Activated CD8-positive, alpha-beta T cell treated with anti-CD3 and anti-CD28 coated beads, Interleukin-2, amount 10 ng/mL, durations not matched to agents 7 days and 5 days (primary cell): Measurements from ENCODE around the gene EIPR1. TPM values are rescaled to one million over a fixed set of nuclear protein-coding genes. Genes with fewer than 3 reads are reported as not detected.
"Not testable (repeated sequence)": the region's sequence is repeated elsewhere in the genome, so short reads cannot be mapped to it uniquely, and the experiment has no call there.

ENCODE experiments used
- ATAC-seq: fragments of 150-1000 bp; cut with Tn5 transposase; one replicate; pipeline ENCODE4 v1.10.0; 2021; ENCODE audit warnings: moderate library complexity
- CTCF ChIA-PET: fragments of 350-600 bp; sonication (Branson Sonifier 250); formaldehyde crosslinking; loops from one replicate; lab custom pipeline; 2021; ENCODE audit warnings: antibody characterized with exemption; lab: Charles Lee
- POLR2A ChIA-PET: fragments of 350-600 bp; sonication (Branson Sonifier 250); formaldehyde crosslinking; loops from one replicate; lab custom pipeline; 2021; ENCODE audit warnings: antibody characterized with exemption; lab: Charles Lee
- DNase-seq: peaks from one replicate; pipeline ENCODE4 v3.0.0-alpha.2; 2020
- H3K27ac Mint-ChIP-seq: one replicate; pipeline ENCODE4 v1.8.0; 2021; ENCODE audit warnings: mild to moderate bottlenecking, mixed read lengths
- H3K27me3 Mint-ChIP-seq: one replicate; pipeline ENCODE4 v1.8.0; 2021; ENCODE audit warnings: low read depth, mixed read lengths
- H3K36me3 Mint-ChIP-seq: one replicate; pipeline ENCODE4 v1.8.0; 2021; ENCODE audit warnings: low read depth, mixed read lengths
- H3K4me1 Mint-ChIP-seq: one replicate; pipeline ENCODE4 v1.8.0; 2021; ENCODE audit warnings: low read depth, mixed read lengths
- H3K4me3 Mint-ChIP-seq: one replicate; pipeline ENCODE4 v1.8.0; 2021; ENCODE audit warnings: mild to moderate bottlenecking, mixed read lengths
- H3K9me3 Mint-ChIP-seq: one replicate; pipeline ENCODE4 v1.8.0; 2022; ENCODE audit warnings: mixed read lengths; ENCODE audit not compliant: insufficient read depth
- total RNA-seq, 2 experiments: library from RNA; stranded (reverse); gene quantifications; one replicate each; pipeline ENCODE4 v1.2.3, GENCODE V29; 2021

EIPR1 gene
- total RNA-seq, 2 experiments from 2014 or later = 38.9 to 41.4 TPM

DNA sequence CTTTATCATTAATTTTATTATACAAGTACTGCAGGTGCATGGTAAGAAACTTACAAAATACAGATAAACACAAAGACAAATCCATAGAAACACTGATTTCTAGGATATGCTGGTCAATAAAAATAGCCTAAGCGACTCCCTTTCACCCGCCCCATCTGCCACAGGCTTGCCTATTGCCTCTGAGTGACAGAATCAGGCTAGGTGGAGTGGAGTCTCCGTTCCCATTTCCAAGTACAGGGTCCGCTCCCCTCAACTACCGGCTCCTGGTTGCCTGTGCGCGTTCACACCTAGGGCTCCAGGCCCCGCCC lies 1.7 kb upstream of the EIPR1 start:
- Mint-ChIP-seq H3K27me3 (no peaks in the 10 kb centered on the region), H3K9me3 (no peaks in the 10 kb centered on the region), H3K4me1 (peaks cover 44% of the 10 kb centered on the region), H3K27ac (peak overlapping the region; percentile 98), H3K4me3 (peak overlapping the region; percentile 96), H3K36me3 (peaks cover 27% of the 10 kb centered on the region)
- CTCF ChIA-PET = interaction anchor here (1.0 to 2.2 kb wide), 2 partner anchors 43 to 179 kb away, joined by 3 to 5 read pairs; partner anchors contain the start of gene RNASEH1
- DNase-seq (no peak), ATAC-seq (no peak)
- POLR2A ChIA-PET = interaction anchor here (0.6 to 1.6 kb wide), 5 partner anchors 11 to 176 kb away, joined by 3 to 5 read pairs (median 3); no protein-coding TSS in a partner anchor

DNA sequence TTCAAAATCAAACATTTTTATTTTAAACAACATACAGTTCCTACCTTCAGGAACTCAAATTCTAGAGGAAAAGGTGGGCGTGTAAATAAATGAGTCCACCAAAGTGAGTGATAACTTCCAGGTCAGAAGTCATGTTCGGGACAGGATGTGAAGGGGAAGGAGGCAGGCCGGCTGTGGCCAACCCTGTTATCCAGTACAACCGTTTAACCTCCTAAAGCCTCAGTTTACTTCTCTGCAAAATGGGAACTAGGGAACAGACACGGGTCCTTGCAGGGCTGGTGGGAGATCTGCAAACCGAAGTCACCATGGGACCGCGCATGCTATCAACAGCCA lies 373 bp downstream of the EIPR1 start:
- no peaks in the 10 kb centered on the region for H3K27me3 Mint-ChIP-seq
- ATAC-seq = peak; percentile 25
- CTCF ChIA-PET = interaction anchor here (1.4 kb wide), 1 partner anchor 275 kb away, joined by 3 read pairs; no protein-coding TSS in a partner anchor
- H3K27ac Mint-ChIP-seq = peak overlapping the region; percentile 98
- H3K36me3 Mint-ChIP-seq = peaks cover 20% of the 10 kb centered on the region
- peaks cover 41% of the 10 kb centered on the region for H3K4me1 Mint-ChIP-seq
- POLR2A ChIA-PET = interaction anchor here (0.6 to 1.6 kb wide), 4 partner anchors 181 to 276 kb away, joined by 3 to 11 read pairs (median 3); partner anchors contain the start of genes RNASEH1 and RPS7
- no peaks in the 10 kb centered on the region for H3K9me3 Mint-ChIP-seq
- DNase-seq = peak; percentile 66
- peak overlapping the region; percentile 96 for H3K4me3 Mint-ChIP-seq

DNA sequence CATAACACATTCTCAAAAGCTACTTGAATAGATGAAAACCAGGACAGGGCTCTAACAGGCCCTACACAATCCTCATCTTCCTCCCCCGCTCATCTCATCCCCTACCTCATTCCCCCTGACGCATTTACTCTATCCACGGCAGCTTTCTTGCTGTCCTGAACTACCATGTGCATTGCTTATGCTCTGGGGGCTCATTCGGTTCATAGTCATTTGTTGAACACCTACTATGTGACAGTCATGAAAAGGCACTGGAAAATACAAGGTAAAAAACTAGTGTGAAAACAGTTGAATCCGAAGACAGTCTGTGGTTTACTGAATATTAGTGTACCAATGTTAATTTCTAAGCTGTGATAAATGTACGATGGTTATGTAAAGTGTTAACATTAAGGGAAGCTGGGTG lies 797 bp downstream of the EIPR1 start:
- Mint-ChIP-seq H3K4me1 (peaks cover 41% of the 10 kb centered on the region), H3K27me3 (no peaks in the 10 kb centered on the region), H3K4me3 (peak overlapping the region; percentile 96), H3K27ac (peak overlapping the region; percentile 98), H3K36me3 (peaks cover 19% of the 10 kb centered on the region), H3K9me3 (no peaks in the 10 kb centered on the region)
- ATAC-seq (no peak), DNase-seq (no peak)
- ChIA-PET CTCF (no interaction called here), POLR2A (no interaction called here)

DNA sequence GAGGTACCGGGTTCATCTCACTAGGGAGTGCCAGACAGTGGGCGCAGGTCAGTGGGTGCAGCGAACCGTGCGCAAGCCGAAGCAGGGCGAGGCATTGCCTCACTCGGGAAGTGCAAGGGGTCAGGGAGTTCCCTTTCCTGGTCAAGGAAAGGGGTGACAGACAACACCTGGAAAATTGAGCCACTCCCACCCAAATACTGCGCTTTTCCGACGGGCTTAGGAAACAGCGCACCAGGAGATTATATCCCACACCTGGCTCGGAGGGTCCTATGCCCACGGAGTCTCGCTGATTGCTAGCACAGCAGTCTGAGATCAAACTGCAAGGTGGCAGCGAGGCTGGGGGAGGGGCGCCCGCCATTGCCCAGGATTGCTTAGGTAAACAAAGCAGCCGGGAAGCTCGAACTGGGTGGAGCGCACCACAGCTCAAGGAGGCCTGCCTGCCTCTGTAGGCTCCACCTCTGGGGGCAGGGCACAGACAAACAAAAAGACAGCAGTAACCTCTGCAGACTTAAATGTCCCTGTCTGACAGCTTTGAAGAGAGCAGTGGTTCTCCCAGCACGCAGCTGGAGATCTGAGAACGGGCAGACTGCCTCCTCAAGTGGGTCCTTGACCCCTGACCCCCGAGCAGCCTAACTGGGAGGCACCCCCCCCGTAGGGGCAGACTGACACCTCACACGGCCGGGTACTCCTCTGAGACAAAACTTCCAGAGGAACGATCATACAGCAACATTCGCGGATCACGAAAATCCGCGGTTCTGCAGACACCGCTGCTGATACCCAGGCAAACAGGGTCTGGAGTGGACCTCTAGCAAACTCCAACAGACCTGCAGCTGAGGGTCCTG lies 8.1 kb downstream of the EIPR1 start:
- H3K27me3 Mint-ChIP-seq, H3K9me3 Mint-ChIP-seq, H3K27ac Mint-ChIP-seq, DNase-seq, ATAC-seq, H3K4me3 Mint-ChIP-seq: not testable (repeated sequence)
- Mint-ChIP-seq H3K36me3 (peaks cover 17% of the 10 kb centered on the region), H3K4me1 (peaks cover 17% of the 10 kb centered on the region)
- POLR2A ChIA-PET = interaction anchor here (0.6 kb wide), 1 partner anchor 114 kb away, joined by 4 read pairs; no protein-coding TSS in a partner anchor
- CTCF ChIA-PET = interaction anchor here (0.6 kb wide), 1 partner anchor 103 kb away, joined by 3 read pairs; no protein-coding TSS in a partner anchor

DNA sequence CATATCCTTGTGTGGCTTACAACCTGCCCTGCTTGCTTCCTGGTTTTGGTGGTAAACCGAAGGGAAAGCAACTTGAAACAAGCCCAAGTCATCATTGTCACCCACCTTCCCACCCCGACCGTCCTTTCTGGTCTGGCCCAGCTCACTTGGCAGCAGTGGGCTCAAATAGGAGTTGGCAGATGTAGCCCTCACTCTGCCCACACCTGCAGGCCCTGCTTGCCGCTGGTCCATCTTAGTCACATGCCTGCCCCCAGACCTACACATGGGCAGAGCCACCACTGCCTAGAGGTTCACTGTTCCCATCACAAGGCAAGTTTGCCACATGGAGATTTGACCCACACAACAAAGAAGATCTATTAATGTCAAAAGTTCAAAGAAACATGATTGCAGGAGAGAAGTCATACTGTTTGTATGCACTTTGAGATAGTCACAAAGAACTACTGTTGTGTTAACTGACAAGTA lies 9.3 kb downstream of the EIPR1 start:
- H3K27ac Mint-ChIP-seq = no peak overlapping the region
- peaks cover 19% of the 10 kb centered on the region for H3K4me1 Mint-ChIP-seq
- no peaks in the 10 kb centered on the region for H3K27me3 Mint-ChIP-seq
- H3K9me3 Mint-ChIP-seq = no peaks in the 10 kb centered on the region
- DNase-seq (no peak), ATAC-seq (no peak)
- CTCF ChIA-PET = no interaction called here
- no peak overlapping the region for H3K4me3 Mint-ChIP-seq
- POLR2A ChIA-PET = no interaction called here
- H3K36me3 Mint-ChIP-seq = peaks cover 17% of the 10 kb centered on the region

- H3K36me3 Mint-ChIP-seq = peaks cover 17% of the 10 kb centered on the region
- H3K9me3 Mint-ChIP-seq = no peaks in the 10 kb centered on the region
- DNase-seq (no peak), ATAC-seq (no peak)
- no peaks in the 10 kb centered on the region for H3K27me3 Mint-ChIP-seq
- CTCF ChIA-PET = no interaction called here
- POLR2A ChIA-PET = no interaction called here
- H3K4me1 Mint-ChIP-seq = peaks cover 38% of the 10 kb centered on the region
- no peak overlapping the region for H3K4me3 Mint-ChIP-seq
- no peak overlapping the region for H3K27ac Mint-ChIP-seq
These were observed 12.4 kb downstream of the EIPR1 start for GRCh38 chr2:3365219-3365618.

DNA sequence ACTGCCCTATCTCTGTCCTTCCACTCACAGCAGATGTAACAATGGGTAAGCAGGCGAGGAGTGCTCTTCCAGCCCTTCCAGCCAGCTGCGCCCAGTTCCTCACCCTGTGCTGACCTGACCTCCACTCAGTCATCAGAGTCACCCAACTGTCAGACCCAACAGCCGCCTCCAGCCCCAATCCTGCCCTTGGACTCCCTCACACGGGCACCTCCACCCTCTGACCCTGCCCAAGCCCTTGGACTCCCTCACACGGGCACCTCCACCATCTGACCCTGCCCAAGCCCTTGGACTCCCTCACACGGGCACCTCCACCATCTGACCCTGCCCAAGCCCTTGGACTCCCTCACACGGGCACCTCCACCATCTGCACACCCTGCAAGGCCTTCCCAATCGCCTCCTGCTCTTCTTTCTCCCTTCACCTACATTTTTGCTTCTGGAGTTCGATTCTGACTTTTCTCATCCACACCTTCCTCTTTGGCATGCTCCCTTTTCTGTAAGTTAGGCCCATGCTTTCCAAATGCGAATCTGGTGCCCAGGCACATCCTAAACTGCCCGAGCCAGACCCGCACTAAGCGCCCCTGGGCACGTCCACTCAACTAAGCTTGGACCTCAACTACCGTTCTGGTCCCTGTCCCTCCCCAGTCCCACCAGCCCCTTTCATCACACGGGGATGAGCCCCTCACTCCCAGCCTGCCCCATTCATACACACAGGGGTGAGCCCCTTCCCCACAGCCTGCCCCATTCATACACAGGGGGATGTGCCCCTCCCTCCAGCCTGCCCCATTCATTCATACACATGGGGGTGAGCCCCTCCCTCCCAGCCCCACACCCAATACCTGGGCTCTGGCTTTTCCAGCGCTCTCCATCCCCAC lies 15.9 kb downstream of the EIPR1 start:
- peaks cover 10% of the 10 kb centered on the region for H3K36me3 Mint-ChIP-seq
- no peak overlapping the region for H3K4me3 Mint-ChIP-seq
- CTCF ChIA-PET = no interaction called here
- POLR2A ChIA-PET = no interaction called here
- no peak overlapping the region for H3K27ac Mint-ChIP-seq
- H3K4me1 Mint-ChIP-seq = peaks cover 38% of the 10 kb centered on the region
- ATAC-seq (no peak), DNase-seq (no peak)
- no peaks in the 10 kb centered on the region for H3K27me3 Mint-ChIP-seq
- no peaks in the 10 kb centered on the region for H3K9me3 Mint-ChIP-seq

- Mint-ChIP-seq H3K27ac (no peak overlapping the region), H3K4me1 (peaks cover 29% of the 10 kb centered on the region), H3K36me3 (peaks cover 29% of the 10 kb centered on the region), H3K27me3 (no peaks in the 10 kb centered on the region), H3K4me3 (no peak overlapping the region), H3K9me3 (no peaks in the 10 kb centered on the region)
- ChIA-PET CTCF (no interaction called here), POLR2A (no interaction called here)
- ATAC-seq = no peak
- no peak for DNase-seq
These were observed 19.7 kb downstream of the EIPR1 start for GRCh38 chr2:3357926-3358325.

GRCh38 chr2:3357446-3357845 lies 20.2 kb downstream of the EIPR1 start:
- POLR2A ChIA-PET = not testable (repeated sequence)

DNA sequence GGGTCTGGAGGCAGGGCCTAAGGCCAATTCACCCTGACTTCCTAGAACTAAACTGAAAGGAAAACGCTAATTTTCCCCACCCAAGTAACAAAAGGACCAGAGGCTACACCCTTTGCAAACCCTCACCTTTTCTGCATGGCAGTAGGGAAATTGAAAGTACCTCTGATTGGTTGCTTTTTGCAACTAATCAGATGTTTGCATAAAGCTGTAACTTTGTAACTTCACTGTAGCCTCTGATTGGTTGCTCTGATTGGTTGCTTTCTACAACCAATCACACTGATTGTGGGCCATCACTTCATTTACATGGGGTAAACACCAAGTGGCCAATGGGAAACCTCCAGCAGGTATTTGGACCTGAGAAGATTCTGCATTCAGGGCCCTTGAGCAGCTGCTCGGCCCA lies 20.8 kb downstream of the EIPR1 start:
- H3K36me3 Mint-ChIP-seq = peaks cover 38% of the 10 kb centered on the region
- ChIA-PET CTCF (no interaction called here), POLR2A (no interaction called here)
- no peaks in the 10 kb centered on the region for H3K9me3 Mint-ChIP-seq
- no peak for DNase-seq
- H3K27me3 Mint-ChIP-seq = no peaks in the 10 kb centered on the region
- H3K4me1 Mint-ChIP-seq = peaks cover 20% of the 10 kb centered on the region
- H3K4me3 Mint-ChIP-seq = no peak overlapping the region
- peak overlapping the region; percentile 25 for H3K27ac Mint-ChIP-seq
- ATAC-seq = no peak

More at GRCh38 chr2:3357446-3357845, 20.2 kb downstream of the EIPR1 start:
- H3K27me3 Mint-ChIP-seq, H3K4me3 Mint-ChIP-seq, ATAC-seq, CTCF ChIA-PET, DNase-seq, H3K9me3 Mint-ChIP-seq, H3K27ac Mint-ChIP-seq: not testable (repeated sequence)
- peaks cover 24% of the 10 kb centered on the region for H3K4me1 Mint-ChIP-seq
- H3K36me3 Mint-ChIP-seq = peaks cover 34% of the 10 kb centered on the region

GRCh38 chr2:3355951-3356569 lies 21.6 kb downstream of the EIPR1 start:
- Mint-ChIP-seq H3K4me1 (peaks cover 14% of the 10 kb centered on the region), H3K36me3 (peaks cover 41% of the 10 kb centered on the region), H3K9me3 (peaks cover 4% of the 10 kb centered on the region), H3K27me3 (no peaks in the 10 kb centered on the region), H3K4me3 (no peak overlapping the region), H3K27ac (peak overlapping the region; percentile 25)
- ATAC-seq (no peak), DNase-seq (no peak)
- ChIA-PET CTCF (no interaction called here), POLR2A (no interaction called here)
